Measurements from ENCODE around the gene SLC25A13. TPM values are rescaled to one million over a fixed set of nuclear protein-coding genes. Genes with fewer than 3 reads are reported as not detected.

SLC25A13 gene
- total and polyA plus RNA-seq, 4 donors: 7.7 to 29.8 (median 13.8) TPM

- intact Hi-C loops (cut with DNase I): no loop called here
- DNase-seq (no peak), ATAC-seq (ENCODE audit: low FRiP score) (no peak)
- WGBS, 2 donors: 97% methylated on average over 3 of the region's 3 CpGs
- peaks cover 0 to 1% of the 10 kb centered on the region in 2 donors for H3K36me3 ChIP-seq (ENCODE audit: control insufficient read depth in 1 of 2, insufficient read depth in 2 of 2, low read length in 1 of 2)
- H3K4me1 ChIP-seq (ENCODE audit: control insufficient read depth in 1 of 2, insufficient read depth in 2 of 2, low read length in 2 of 2): peaks cover 0 to 2% of the 10 kb centered on the region in 2 donors
- H3K9me3 ChIP-seq (ENCODE audit: control insufficient read depth, low read length): no peaks in the 10 kb centered on the region
- H3K27ac ChIP-seq (ENCODE audit: low read depth in 1 of 2, low read length in 2 of 2): no peak overlapping the region
- no peak overlapping the region for H3K4me3 ChIP-seq (ENCODE audit: low read length in 2 of 2)
- no peaks in the 10 kb centered on the region for H3K27me3 ChIP-seq (ENCODE audit: control insufficient read depth in 1 of 2, insufficient read depth in 2 of 2, low read length in 1 of 2)
Measured at GRCh38 chr7:96203786-96204185, 118.1 kb downstream of the SLC25A13 start.

- H3K36me3 ChIP-seq (ENCODE audit: control insufficient read depth in 1 of 2, insufficient read depth in 2 of 2, low read length in 1 of 2): no peaks in the 10 kb centered on the region
- peaks cover 0 to 2% of the 10 kb centered on the region in 2 donors for H3K4me1 ChIP-seq (ENCODE audit: control insufficient read depth in 1 of 2, insufficient read depth in 2 of 2, low read length in 2 of 2)
- no peaks in the 10 kb centered on the region for H3K27me3 ChIP-seq (ENCODE audit: control insufficient read depth in 1 of 2, insufficient read depth in 2 of 2, low read length in 1 of 2)
- H3K4me3 ChIP-seq (ENCODE audit: low read length in 2 of 2): no peak overlapping the region
- no peak for DNase-seq
- no peaks in the 10 kb centered on the region for H3K9me3 ChIP-seq (ENCODE audit: control insufficient read depth, low read length)
- H3K27ac ChIP-seq (ENCODE audit: low read depth in 1 of 2, low read length in 2 of 2): no peak overlapping the region
- ATAC-seq (ENCODE audit: low FRiP score): no peak
- intact Hi-C loops (cut with DNase I): no loop called here
- WGBS, 2 donors: 91 to 92% methylated on average over 2 of the region's 2 CpGs
Measured at GRCh38 chr7:96202102-96202501, 119.8 kb downstream of the SLC25A13 start.

GRCh38 chr7:96200740-96201139 is 121.2 kb downstream of the SLC25A13 start:
- ATAC-seq (ENCODE audit: low FRiP score) (no peak), DNase-seq (no peak)
- H3K4me3 ChIP-seq (ENCODE audit: low read length in 2 of 2): no peak overlapping the region
- 83% methylated on average over 1 of the region's 1 CpG for WGBS, 2 donors
- H3K27me3 ChIP-seq (ENCODE audit: control insufficient read depth in 1 of 2, insufficient read depth in 2 of 2, low read length in 1 of 2): no peaks in the 10 kb centered on the region
- H3K36me3 ChIP-seq (ENCODE audit: control insufficient read depth in 1 of 2, insufficient read depth in 2 of 2, low read length in 1 of 2): no peaks in the 10 kb centered on the region
- peaks cover 0 to 2% of the 10 kb centered on the region in 2 donors for H3K4me1 ChIP-seq (ENCODE audit: control insufficient read depth in 1 of 2, insufficient read depth in 2 of 2, low read length in 2 of 2)
- H3K9me3 ChIP-seq (ENCODE audit: control insufficient read depth, low read length): no peaks in the 10 kb centered on the region
- H3K27ac ChIP-seq (ENCODE audit: low read depth in 1 of 2, low read length in 2 of 2): no peak overlapping the region
- intact Hi-C loops (cut with DNase I): no loop called here

GRCh38 chr7:96199421-96199820 is 122.5 kb downstream of the SLC25A13 start:
- intact Hi-C loops (cut with DNase I): loop anchor here in 1 of 2 donors (10.0 kb wide), 1 partner anchor 115 kb away; no protein-coding TSS in a partner anchor
- peak; percentile 57 for ATAC-seq (ENCODE audit: low FRiP score)

GRCh38 chr7:96198047-96198636 is 123.8 kb downstream of the SLC25A13 start:
- H3K36me3 ChIP-seq (ENCODE audit: control insufficient read depth in 1 of 2, insufficient read depth in 2 of 2, low read length in 1 of 2): no peaks in the 10 kb centered on the region
- H3K4me3 ChIP-seq (ENCODE audit: low read length in 2 of 2): no peak overlapping the region
- ATAC-seq (ENCODE audit: low FRiP score) (no peak), DNase-seq (no peak)
- H3K9me3 ChIP-seq (ENCODE audit: control insufficient read depth, low read length): no peaks in the 10 kb centered on the region
- no peaks in the 10 kb centered on the region for H3K27me3 ChIP-seq (ENCODE audit: control insufficient read depth in 1 of 2, insufficient read depth in 2 of 2, low read length in 1 of 2)
- WGBS, 2 donors: 75 to 79% methylated on average over 3 of the region's 3 CpGs
- peaks cover 0 to 2% of the 10 kb centered on the region in 2 donors for H3K4me1 ChIP-seq (ENCODE audit: control insufficient read depth in 1 of 2, insufficient read depth in 2 of 2, low read length in 2 of 2)
- intact Hi-C loops (cut with DNase I): loop anchor here in 1 of 2 donors (10.0 kb wide), 1 partner anchor 117 kb away; no protein-coding TSS in a partner anchor
- H3K27ac ChIP-seq (ENCODE audit: low read depth in 1 of 2, low read length in 2 of 2): no peak overlapping the region

More at GRCh38 chr7:96199421-96199820, 122.5 kb downstream of the SLC25A13 start:
- Histone ChIP-seq H3K9me3 (ENCODE audit: control insufficient read depth, low read length) (no peaks in the 10 kb centered on the region), H3K27ac (ENCODE audit: low read depth in 1 of 2, low read length in 2 of 2) (no peak overlapping the region), H3K36me3 (ENCODE audit: control insufficient read depth in 1 of 2, insufficient read depth in 2 of 2, low read length in 1 of 2) (no peaks in the 10 kb centered on the region), H3K4me3 (ENCODE audit: low read length in 2 of 2) (no peak overlapping the region), H3K4me1 (ENCODE audit: control insufficient read depth in 1 of 2, insufficient read depth in 2 of 2, low read length in 2 of 2) (peaks cover 0 to 2% of the 10 kb centered on the region in 2 donors), H3K27me3 (ENCODE audit: control insufficient read depth in 1 of 2, insufficient read depth in 2 of 2, low read length in 1 of 2) (no peaks in the 10 kb centered on the region)
- DNase-seq: no peak
- 83 to 88% methylated on average over 1 of the region's 1 CpG for WGBS, 2 donors

GRCh38 chr7:96196676-96197075 is 125.2 kb downstream of the SLC25A13 start:
- ATAC-seq (ENCODE audit: low FRiP score) (no peak), DNase-seq (no peak)
- Histone ChIP-seq H3K36me3 (ENCODE audit: control insufficient read depth in 1 of 2, insufficient read depth in 2 of 2, low read length in 1 of 2) (no peaks in the 10 kb centered on the region), H3K27me3 (ENCODE audit: control insufficient read depth in 1 of 2, insufficient read depth in 2 of 2, low read length in 1 of 2) (no peaks in the 10 kb centered on the region), H3K4me1 (ENCODE audit: control insufficient read depth in 1 of 2, insufficient read depth in 2 of 2, low read length in 2 of 2) (peaks cover 0 to 2% of the 10 kb centered on the region in 2 donors), H3K27ac (ENCODE audit: low read depth in 1 of 2, low read length in 2 of 2) (no peak overlapping the region), H3K9me3 (ENCODE audit: control insufficient read depth, low read length) (no peaks in the 10 kb centered on the region), H3K4me3 (ENCODE audit: low read length in 2 of 2) (no peak overlapping the region)
- WGBS, 2 donors: 88 to 93% methylated on average over 4 of the region's 4 CpGs
- intact Hi-C loops (cut with DNase I): loop anchor here in 1 of 2 donors (10.0 kb wide), 1 partner anchor 118 kb away; no protein-coding TSS in a partner anchor

GRCh38 chr7:96189129-96189820 is 132.6 kb downstream of the SLC25A13 start:
- H3K9me3 ChIP-seq (ENCODE audit: control insufficient read depth, low read length): no peaks in the 10 kb centered on the region
- H3K27me3 ChIP-seq (ENCODE audit: control insufficient read depth in 1 of 2, insufficient read depth in 2 of 2, low read length in 1 of 2): no peaks in the 10 kb centered on the region
- H3K4me3 ChIP-seq (ENCODE audit: low read length in 2 of 2): peak overlapping the region; percentile 16 to 60
- WGBS, 2 donors: 20% methylated on average over 4 of the region's 4 CpGs
- H3K36me3 ChIP-seq (ENCODE audit: control insufficient read depth in 1 of 2, insufficient read depth in 2 of 2, low read length in 1 of 2): peaks cover 0 to 3% of the 10 kb centered on the region in 2 donors
- no peak overlapping the region for H3K27ac ChIP-seq (ENCODE audit: low read depth in 1 of 2, low read length in 2 of 2)
- no peaks in the 10 kb centered on the region for H3K4me1 ChIP-seq (ENCODE audit: control insufficient read depth in 1 of 2, insufficient read depth in 2 of 2, low read length in 2 of 2)
- ATAC-seq (ENCODE audit: low FRiP score) (no peak), DNase-seq (no peak)
- intact Hi-C loops (cut with DNase I): no loop called here

- Histone ChIP-seq H3K27me3 (ENCODE audit: control insufficient read depth in 1 of 2, insufficient read depth in 2 of 2, low read length in 1 of 2) (no peaks in the 10 kb centered on the region), H3K27ac (ENCODE audit: low read depth in 1 of 2, low read length in 2 of 2) (peak overlapping the region in 1 of 2 donors; percentile 25), H3K36me3 (ENCODE audit: control insufficient read depth in 1 of 2, insufficient read depth in 2 of 2, low read length in 1 of 2) (peaks cover 1 to 3% of the 10 kb centered on the region in 2 donors), H3K4me1 (ENCODE audit: control insufficient read depth in 1 of 2, insufficient read depth in 2 of 2, low read length in 2 of 2) (no peaks in the 10 kb centered on the region), H3K9me3 (ENCODE audit: control insufficient read depth, low read length) (no peaks in the 10 kb centered on the region), H3K4me3 (ENCODE audit: low read length in 2 of 2) (peak overlapping the region; percentile 16 to 60)
- DNase-seq (no peak), ATAC-seq (ENCODE audit: low FRiP score) (no peak)
- WGBS, 2 donors: 3 to 8% methylated on average over 8 of the region's 8 CpGs
- intact Hi-C loops (cut with DNase I): no loop called here
Measured at GRCh38 chr7:96188591-96188991, 133.3 kb downstream of the SLC25A13 start.

- ATAC-seq (ENCODE audit: low FRiP score): no peak
- H3K4me3 ChIP-seq (ENCODE audit: low read length in 2 of 2): peak overlapping the region; percentile 16 to 60
- H3K27me3 ChIP-seq (ENCODE audit: control insufficient read depth in 1 of 2, insufficient read depth in 2 of 2, low read length in 1 of 2): no peaks in the 10 kb centered on the region
- intact Hi-C loops (cut with DNase I): no loop called here
- 3 to 6% methylated on average over 8 of the region's 8 CpGs for WGBS, 2 donors
- H3K4me1 ChIP-seq (ENCODE audit: control insufficient read depth in 1 of 2, insufficient read depth in 2 of 2, low read length in 2 of 2): no peaks in the 10 kb centered on the region
- H3K9me3 ChIP-seq (ENCODE audit: control insufficient read depth, low read length): no peaks in the 10 kb centered on the region
- H3K27ac ChIP-seq (ENCODE audit: low read depth in 1 of 2, low read length in 2 of 2): peak overlapping the region in 1 of 2 donors; percentile 18
- no peak for DNase-seq
- H3K36me3 ChIP-seq (ENCODE audit: control insufficient read depth in 1 of 2, insufficient read depth in 2 of 2, low read length in 1 of 2): peaks cover 3 to 4% of the 10 kb centered on the region in 2 donors
Measured at GRCh38 chr7:96188174-96188581, 133.7 kb downstream of the SLC25A13 start.

Data from aorta (tissue), 5 donors.